Measurements from ENCODE around the gene PHF21B.

DNA sequence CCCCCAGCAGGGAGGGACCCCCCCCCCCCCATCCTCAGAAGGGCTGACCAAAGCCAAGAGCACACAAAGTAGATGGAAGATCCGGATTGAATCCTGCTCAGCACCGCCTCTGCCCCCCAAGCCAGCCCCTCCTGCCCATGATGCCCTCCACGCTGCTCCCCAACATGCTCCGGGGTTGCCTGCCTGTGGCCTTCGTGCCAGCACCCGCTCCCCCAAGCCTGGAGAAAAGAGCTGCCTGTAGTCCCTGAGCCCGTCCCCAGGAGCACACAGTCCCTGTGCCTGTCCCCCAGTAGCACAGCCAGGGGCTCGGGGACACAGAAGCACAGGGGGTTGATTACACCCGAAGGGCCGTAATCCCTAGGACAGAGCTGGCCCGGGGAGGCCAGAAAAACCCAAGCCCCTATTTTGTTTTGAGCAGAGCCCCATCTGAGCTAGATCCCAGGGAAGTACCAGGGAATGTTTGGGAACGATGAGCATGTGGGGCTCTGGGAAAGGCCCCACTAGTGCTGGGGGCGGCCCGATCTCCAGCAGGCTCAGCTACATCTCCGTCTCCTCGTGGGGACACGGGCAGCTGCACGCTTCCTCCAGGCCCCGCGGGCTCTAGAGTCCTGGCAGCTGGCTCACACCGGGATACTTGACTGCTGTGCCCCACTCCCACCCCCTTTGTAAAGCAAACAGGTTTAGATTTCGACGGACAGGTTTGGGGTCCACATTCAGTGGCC lies 66.7 kb downstream of the PHF21B start:
- TF ChIP-seq, protein P1, sequence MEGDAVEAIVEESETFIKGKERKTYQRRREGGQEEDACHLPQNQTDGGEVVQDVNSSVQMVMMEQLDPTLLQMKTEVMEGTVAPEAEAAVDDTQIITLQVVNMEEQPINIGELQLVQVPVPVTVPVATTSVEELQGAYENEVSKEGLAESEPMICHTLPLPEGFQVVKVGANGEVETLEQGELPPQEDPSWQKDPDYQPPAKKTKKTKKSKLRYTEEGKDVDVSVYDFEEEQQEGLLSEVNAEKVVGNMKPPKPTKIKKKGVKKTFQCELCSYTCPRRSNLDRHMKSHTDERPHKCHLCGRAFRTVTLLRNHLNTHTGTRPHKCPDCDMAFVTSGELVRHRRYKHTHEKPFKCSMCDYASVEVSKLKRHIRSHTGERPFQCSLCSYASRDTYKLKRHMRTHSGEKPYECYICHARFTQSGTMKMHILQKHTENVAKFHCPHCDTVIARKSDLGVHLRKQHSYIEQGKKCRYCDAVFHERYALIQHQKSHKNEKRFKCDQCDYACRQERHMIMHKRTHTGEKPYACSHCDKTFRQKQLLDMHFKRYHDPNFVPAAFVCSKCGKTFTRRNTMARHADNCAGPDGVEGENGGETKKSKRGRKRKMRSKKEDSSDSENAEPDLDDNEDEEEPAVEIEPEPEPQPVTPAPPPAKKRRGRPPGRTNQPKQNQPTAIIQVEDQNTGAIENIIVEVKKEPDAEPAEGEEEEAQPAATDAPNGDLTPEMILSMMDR (conservative IDR thresholded peaks at IDR 0.05) = no peak
- TF ChIP-seq ZFX (IDR thresholded peaks at IDR 0.05) = no peak
